ENCODE results near the gene VAV2. TPM values are rescaled to one million over a fixed set of nuclear protein-coding genes. Genes with fewer than 3 reads are reported as not detected.

The VAV2 gene
- total and polyA plus RNA-seq, 12 donors: 3.3 to 96.2 (median 31.2) TPM

GRCh38 chr9:134030821-134031470, 38.8 kb upstream of the VAV2 start:
- Histone ChIP-seq H3K9me3 (replicated peaks in 1 of 3) (no peaks in the 10 kb centered on the region), H3K4me3 (no peak overlapping the region), H3K36me3 (replicated peaks in 1 of 2) (peaks cover 0 to 68% of the 10 kb centered on the region in 2 donors), H3K27me3 (no peaks in the 10 kb centered on the region), H3K27ac (no peak overlapping the region), H3K4me1 (replicated peaks in 1 of 2) (peaks cover 5 to 11% of the 10 kb centered on the region in 2 donors)
- WGBS, 4 donors: 75 to 80% (median 77%) methylated on average over 21 to 29 of the region's 29 CpGs
- intact Hi-C loops (cut with DNase I): no loop called here
- TF ChIP-seq POLR2A (IDR thresholded peaks at IDR 0.05) (no peak), CTCF (IDR thresholded peaks at IDR 0.05) (no peak)
- peak in 2 of 7 donors; percentile 14 to 20 for DNase-seq

- Histone ChIP-seq H3K36me3 (replicated peaks in 1 of 2) (peaks cover 0 to 54% of the 10 kb centered on the region in 2 donors), H3K4me3 (no peak overlapping the region), H3K27ac (no peak overlapping the region), H3K9me3 (replicated peaks in 1 of 3) (no peaks in the 10 kb centered on the region), H3K4me1 (replicated peaks in 1 of 2) (peaks cover 6 to 15% of the 10 kb centered on the region in 2 donors), H3K27me3 (no peaks in the 10 kb centered on the region)
- intact Hi-C loops (cut with DNase I): loop anchor here (5.0 kb wide), 2 partner anchors 33 to 38 kb away; partner anchors contain the start of gene BRD3 (in 1 of the 2)
- no peak for TF ChIP-seq CTCF (IDR thresholded peaks at IDR 0.05)
- no peak for TF ChIP-seq POLR2A (IDR thresholded peaks at IDR 0.05)
- DNase-seq: peak in 2 of 7 donors; percentile 16 to 21
- 87 to 94% (median 93%) methylated on average over 19 to 21 of the region's 21 CpGs for WGBS, 4 donors
These were observed 37.4 kb upstream of the VAV2 start for GRCh38 chr9:134029248-134030226.

GRCh38 chr9:134028575-134029247, 36.6 kb upstream of the VAV2 start:
- no peak for DNase-seq
- H3K27ac ChIP-seq: no peak overlapping the region
- intact Hi-C loops (cut with DNase I): loop anchor here (5.0 kb wide), 2 partner anchors 34 to 39 kb away; partner anchors contain the start of gene BRD3 (in 1 of the 2)
- no peaks in the 10 kb centered on the region for H3K9me3 ChIP-seq (replicated peaks in 1 of 3)
- no peaks in the 10 kb centered on the region for H3K27me3 ChIP-seq
- peaks cover 0 to 46% of the 10 kb centered on the region in 2 donors for H3K36me3 ChIP-seq (replicated peaks in 1 of 2)
- no peak overlapping the region for H3K4me3 ChIP-seq
- 86 to 91% (median 89%) methylated on average over 15 to 22 of the region's 22 CpGs for WGBS, 4 donors
- no peak for TF ChIP-seq CTCF (IDR thresholded peaks at IDR 0.05)
- TF ChIP-seq POLR2A (IDR thresholded peaks at IDR 0.05): no peak
- H3K4me1 ChIP-seq (replicated peaks in 1 of 2): peaks cover 6 to 20% of the 10 kb centered on the region in 2 donors

Measured in adrenal gland (tissue), 12 donors.